ENCODE measurements around the gene EEF1A1.
"Not testable (repeated sequence)": the region's sequence is repeated elsewhere in the genome, so short reads cannot be mapped to it uniquely, and the experiment has no call there.

The EEF1A1 gene

DNA sequence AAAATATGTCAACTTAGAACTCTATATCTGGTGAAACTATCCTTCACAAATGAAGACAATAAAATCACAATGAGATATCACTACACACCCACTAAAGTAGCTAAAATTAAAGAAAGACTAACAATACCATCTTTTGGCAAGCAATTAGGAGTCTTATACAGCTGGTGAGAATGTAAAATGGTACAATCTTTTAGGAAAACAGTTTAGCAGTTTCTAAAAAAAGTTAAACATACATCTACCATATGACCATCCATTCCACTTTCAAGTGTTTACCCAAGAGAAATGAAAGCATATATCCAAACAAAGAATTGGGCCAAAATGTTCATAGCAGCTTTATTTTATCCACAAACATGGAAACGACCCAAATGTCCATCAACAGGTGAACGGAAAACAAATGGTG lies 13.8 kb upstream of the EEF1A1 start:
- DNase-seq, result no peak

GRCh38 chr6:73532293-73532692 lies 11.5 kb upstream of the EEF1A1 start:
- no peak for DNase-seq

- no peak for DNase-seq
These were observed 8.1 kb upstream of the EEF1A1 start for GRCh38 chr6:73528897-73529296.

DNA sequence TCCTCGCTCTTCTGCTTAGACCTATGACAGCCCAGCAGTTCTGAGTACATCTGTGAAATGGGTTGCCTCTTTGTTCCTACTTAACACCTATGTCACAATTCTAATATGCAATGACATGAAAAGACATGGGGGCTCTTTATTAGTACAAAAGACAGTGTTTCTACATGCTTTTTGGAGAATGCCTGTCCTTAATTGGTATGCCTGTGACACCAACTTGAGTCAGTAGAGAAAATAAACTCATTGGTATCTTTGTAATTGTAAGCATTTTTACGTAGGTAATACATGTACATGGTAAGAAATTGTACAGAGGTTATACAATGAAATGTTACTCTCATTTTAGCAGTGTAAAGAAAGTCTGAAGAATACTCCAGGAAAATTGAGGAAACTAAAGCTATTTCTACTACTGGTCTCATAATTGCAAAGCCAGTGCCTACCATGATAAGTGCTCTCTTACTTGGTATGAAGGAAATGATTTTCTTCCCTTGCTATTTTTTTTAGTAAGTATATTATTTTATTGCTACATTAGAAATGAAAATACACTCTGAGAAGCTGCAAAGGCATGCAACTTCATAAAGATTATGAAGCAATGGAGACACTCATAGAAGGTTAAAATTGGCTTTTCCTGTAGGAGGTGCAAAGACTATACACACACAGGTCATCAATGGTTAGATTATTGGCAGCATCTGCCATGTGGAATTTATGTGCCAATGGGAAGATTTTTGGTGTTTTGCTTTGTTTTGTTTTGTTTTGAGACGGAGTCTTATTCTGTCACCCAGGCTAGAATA lies 4.9 kb upstream of the EEF1A1 start:
- no peak for DNase-seq

DNA sequence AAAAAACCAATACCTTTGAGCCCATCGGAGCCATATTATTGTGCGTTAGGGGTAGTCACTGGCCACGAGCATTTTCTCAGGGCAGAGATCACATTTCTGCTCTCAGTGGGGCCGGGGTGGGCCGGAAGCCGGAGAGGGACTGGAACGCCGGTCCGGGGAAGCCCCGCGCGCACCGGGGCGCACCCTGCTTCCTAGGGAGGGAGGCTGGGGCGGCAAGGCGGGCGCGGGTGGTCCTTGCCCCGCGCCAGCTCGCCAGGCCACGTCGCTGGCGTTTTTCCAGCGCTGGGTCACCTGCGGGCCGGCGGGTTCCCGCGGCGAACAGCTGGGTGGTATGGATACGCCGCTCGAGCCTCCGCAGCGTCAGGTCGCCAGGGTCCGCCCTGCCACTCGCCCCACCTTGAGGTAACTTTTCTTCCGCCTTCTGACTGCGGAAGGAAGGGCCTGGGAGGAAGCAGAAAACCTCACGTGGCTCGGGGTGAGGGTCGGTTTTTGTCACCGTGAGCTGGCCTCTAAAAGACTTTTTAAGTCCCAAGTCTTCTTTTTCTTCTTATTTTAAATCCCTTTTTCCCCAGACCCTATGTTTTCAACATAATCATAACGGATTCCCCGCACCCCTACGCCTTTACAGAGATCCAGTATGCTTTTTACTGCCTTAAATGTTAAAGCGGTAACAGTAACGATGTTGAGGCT lies 2.7 kb upstream of the EEF1A1 start:
- DNase-seq, result no peak

DNA sequence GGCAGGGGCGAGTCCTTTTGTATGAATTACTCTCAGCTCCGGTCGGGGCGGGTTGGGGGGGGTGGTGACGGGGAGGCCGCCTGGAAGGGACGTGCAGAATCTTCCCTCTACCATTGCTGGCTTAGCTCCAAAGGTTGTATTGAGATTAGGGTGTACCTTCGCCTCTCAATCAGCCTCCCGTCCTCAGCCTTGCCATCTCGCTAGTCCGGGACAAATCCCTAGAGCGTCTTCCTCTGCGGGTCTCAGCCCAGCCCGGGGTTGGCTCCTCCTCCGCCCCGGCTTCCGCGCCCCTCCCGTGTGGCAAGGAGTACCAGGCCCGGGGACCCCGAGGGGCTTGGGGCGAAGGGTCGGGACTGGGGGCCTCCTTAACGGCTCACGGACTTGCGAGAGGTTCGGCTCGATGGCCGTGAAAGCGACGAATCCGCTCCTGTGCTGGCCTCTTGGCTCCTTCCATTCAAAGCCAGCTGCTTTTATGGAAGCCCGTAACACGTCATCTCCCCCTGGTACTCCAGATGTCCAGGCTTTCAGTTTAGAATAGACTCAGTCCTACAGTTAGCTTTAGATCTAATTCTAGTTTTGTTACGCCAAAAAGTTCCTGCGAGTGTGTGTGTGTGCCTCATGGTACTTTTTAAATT lies 636 bp upstream of the EEF1A1 start:
- peak; percentile 58 for DNase-seq

- no peak for DNase-seq
These were observed 725 bp downstream of the EEF1A1 start for GRCh38 chr6:73519926-73520687.

GRCh38 chr6:73518982-73519881 lies 1.6 kb downstream of the EEF1A1 start:
- DNase-seq, result not testable (repeated sequence)

- not testable (repeated sequence) for DNase-seq
These were observed 2.5 kb downstream of the EEF1A1 start for GRCh38 chr6:73518100-73518981.

- DNase-seq, result no peak
These were observed 4.0 kb downstream of the EEF1A1 start for GRCh38 chr6:73516514-73517489.

DNA sequence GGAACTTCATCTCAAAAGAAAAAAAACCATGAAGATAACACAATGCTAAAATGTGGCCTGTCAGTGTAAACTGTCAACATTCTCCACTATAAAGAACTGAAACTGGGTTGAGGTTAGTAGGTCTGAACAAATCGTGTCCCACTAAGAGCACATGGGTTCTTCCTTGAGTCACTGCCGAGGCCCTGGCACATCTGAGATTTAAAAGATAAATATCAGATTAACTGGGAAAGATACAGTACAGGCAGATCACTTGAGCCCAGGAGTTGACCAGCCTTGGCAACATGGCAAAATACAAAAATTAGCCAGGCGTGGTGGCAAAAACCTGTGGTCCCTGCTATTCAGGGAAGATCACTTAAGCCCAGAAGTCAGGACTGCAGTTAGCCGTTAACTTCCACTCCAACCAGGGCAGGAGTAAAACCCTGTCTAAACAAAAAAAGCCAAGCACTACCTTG lies 5.6 kb downstream of the EEF1A1 start:
- DNase-seq, result no peak

DNA sequence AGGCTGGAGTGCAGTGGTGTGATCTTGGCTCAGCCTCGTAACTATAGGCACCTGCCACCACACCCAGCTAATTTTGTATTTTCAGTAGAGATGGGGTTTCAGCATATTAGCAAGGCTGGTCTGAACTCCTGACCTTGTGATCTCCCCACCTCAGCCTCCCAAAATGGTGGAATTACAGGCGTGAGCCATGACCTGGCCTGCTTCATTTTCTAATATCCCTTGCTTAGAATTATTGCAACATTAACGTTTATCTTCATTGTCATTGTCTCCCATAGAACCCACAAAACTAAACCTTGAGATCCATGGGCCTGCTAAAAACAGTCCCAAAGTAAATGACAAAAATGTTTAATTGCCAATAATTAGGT lies 6.1 kb downstream of the EEF1A1 start:
- DNase-seq, result no peak

GRCh38 chr6:73513496-73513854 lies 7.4 kb downstream of the EEF1A1 start:
- DNase-seq, result no peak

DNA sequence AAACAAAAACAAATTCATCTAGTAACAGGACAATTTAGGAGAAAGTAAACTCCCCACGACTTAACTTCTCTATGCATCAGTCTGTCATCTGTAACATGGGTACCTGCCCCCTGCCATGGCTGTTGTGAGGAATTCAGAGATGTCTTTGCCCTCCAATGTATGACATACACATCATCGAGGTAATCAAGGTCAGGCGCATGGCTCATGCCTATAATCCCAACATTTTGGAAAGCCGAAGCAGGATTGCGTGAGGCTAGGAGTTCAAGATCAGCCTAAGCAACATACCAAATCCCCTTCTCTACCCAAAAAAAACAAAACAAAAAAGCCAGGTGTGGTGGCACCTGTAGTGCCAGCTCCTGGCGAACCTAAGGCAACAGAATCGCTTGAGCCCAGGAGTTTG lies 9.0 kb downstream of the EEF1A1 start:
- no peak for DNase-seq

GRCh38 chr6:73509851-73510250 lies 11.0 kb downstream of the EEF1A1 start:
- no peak for DNase-seq

DNA sequence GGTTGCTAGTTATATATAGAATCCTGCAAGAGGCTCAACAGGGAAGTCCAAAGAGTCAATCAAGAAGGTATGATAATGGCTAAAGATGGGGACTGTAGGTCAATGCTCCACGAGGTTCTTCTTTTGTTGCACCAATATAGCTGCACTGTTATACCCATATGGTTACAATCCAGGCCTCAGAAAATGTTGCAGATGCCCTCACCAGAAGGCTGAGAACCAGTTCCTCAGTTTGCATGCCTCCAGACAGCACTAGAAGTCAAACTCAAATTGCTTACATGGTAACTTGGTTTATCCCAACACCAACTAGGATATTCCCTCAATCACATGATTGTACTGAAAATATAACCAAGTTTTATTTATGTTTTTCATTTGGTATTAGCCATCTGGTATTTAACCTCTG lies 12.1 kb downstream of the EEF1A1 start:
- no peak for DNase-seq

GRCh38 chr6:73506246-73506645 lies 14.6 kb downstream of the EEF1A1 start:
- no peak for DNase-seq

DNA sequence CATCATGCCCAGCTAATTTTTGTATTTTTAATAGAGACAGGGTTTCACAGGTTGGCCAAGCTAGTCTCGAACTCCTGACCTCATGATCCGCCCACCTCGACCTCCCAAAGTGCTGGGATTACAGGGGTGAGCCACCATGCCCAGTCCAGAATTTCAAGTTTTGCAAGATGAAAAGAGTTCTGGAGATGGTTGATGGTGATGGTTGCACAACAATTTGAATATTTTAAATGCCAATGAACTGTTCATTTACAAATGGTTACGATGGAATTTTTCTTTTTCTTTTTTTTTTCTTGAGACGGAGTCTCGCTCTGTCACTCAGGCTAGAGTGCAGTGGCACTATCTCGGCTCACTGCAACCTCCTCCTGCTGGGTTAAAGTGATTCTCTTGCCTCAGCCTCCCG lies 15.1 kb downstream of the EEF1A1 start:
- not testable (repeated sequence) for DNase-seq

DNA sequence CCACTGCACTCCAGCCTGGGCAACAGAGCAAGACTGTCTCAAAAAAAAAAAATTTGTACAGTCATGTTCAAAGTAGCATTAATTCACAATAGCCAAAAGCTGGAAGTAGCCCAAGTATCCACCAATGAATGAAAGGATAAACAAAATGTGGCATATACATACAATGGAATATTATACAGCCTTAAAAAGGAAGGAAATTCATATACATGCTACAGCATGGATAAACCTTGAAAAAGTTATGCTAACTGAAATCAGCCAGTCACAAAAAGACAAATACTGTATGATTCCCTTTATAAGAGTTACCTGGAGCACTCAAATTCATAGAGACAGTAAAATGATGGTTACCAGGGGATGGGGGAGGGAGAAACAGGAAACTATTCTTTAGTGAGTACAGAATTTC lies 15.7 kb downstream of the EEF1A1 start:
- no peak for DNase-seq

- DNase-seq, result no peak
These were observed 16.7 kb downstream of the EEF1A1 start for GRCh38 chr6:73504160-73504559.
